Erythroblast (primary cell): ENCODE measurements around the gene TGM6.

Experiments used
- GATA1 ChIP-seq: IDR thresholded peaks from 2 replicates; pipeline ENCODE4 v1.6.1; 2011; ENCODE audit warnings: low read depth, mild to moderate bottlenecking, control low read depth, low read length, moderate library complexity
- POLR2A ChIP-seq: IDR thresholded peaks from 2 replicates; pipeline ENCODE4 v1.6.1; 2011; ENCODE audit warnings: mild to moderate bottlenecking, low read length

- TF ChIP-seq POLR2A (no peak), GATA1 (no peak)
Observed at GRCh38 chr20:2408111-2408510, 27.4 kb downstream of the TGM6 start.
